ENCODE results near the gene COL4A1.
A peak's percentile ranks its signal among the peaks of the same experiment; 100 is the strongest.

COL4A1 gene

GRCh38 chr13:110135977-110136597 lies 170.9 kb downstream of the COL4A1 start:
- Histone ChIP-seq H3K4me3 (ENCODE audit: low read depth, low read length) (no peak overlapping the region), H3K4me1 (ENCODE audit: control insufficient read depth, insufficient read depth, low read length) (peaks cover 52% of the 10 kb centered on the region), H3K27me3 (ENCODE audit: control insufficient read depth, insufficient read depth, low read length) (peaks cover 24% of the 10 kb centered on the region), H3K27ac (ENCODE audit: low read depth, low read length) (peak overlapping the region; percentile 52), H3K9me3 (ENCODE audit: control insufficient read depth, insufficient read depth, low read length) (no peaks in the 10 kb centered on the region), H3K36me3 (ENCODE audit: control insufficient read depth, insufficient read depth, low read length) (no peaks in the 10 kb centered on the region), H3K9ac (ENCODE audit: low read depth, low read length) (no peak overlapping the region)

- peaks cover 24% of the 10 kb centered on the region for H3K27me3 ChIP-seq (ENCODE audit: control insufficient read depth, insufficient read depth, low read length)
- no peak overlapping the region for H3K9ac ChIP-seq (ENCODE audit: low read depth, low read length)
- H3K27ac ChIP-seq (ENCODE audit: low read depth, low read length) = peak overlapping the region; percentile 75
- H3K9me3 ChIP-seq (ENCODE audit: control insufficient read depth, insufficient read depth, low read length) = no peaks in the 10 kb centered on the region
- peaks cover 52% of the 10 kb centered on the region for H3K4me1 ChIP-seq (ENCODE audit: control insufficient read depth, insufficient read depth, low read length)
- no peaks in the 10 kb centered on the region for H3K36me3 ChIP-seq (ENCODE audit: control insufficient read depth, insufficient read depth, low read length)
- H3K4me3 ChIP-seq (ENCODE audit: low read depth, low read length) = no peak overlapping the region
Measured at GRCh38 chr13:110134801-110135200, 172.2 kb downstream of the COL4A1 start.

GRCh38 chr13:110133425-110134235 lies 173.3 kb downstream of the COL4A1 start:
- H3K4me3 ChIP-seq (ENCODE audit: low read depth, low read length) = no peak overlapping the region
- H3K27me3 ChIP-seq (ENCODE audit: control insufficient read depth, insufficient read depth, low read length) = peaks cover 20% of the 10 kb centered on the region
- no peak overlapping the region for H3K9ac ChIP-seq (ENCODE audit: low read depth, low read length)
- no peaks in the 10 kb centered on the region for H3K36me3 ChIP-seq (ENCODE audit: control insufficient read depth, insufficient read depth, low read length)
- no peaks in the 10 kb centered on the region for H3K9me3 ChIP-seq (ENCODE audit: control insufficient read depth, insufficient read depth, low read length)
- peaks cover 50% of the 10 kb centered on the region for H3K4me1 ChIP-seq (ENCODE audit: control insufficient read depth, insufficient read depth, low read length)
- no peak overlapping the region for H3K27ac ChIP-seq (ENCODE audit: low read depth, low read length)

GRCh38 chr13:110132225-110132982 lies 174.6 kb downstream of the COL4A1 start:
- Histone ChIP-seq H3K4me3 (ENCODE audit: low read depth, low read length) (no peak overlapping the region), H3K9me3 (ENCODE audit: control insufficient read depth, insufficient read depth, low read length) (no peaks in the 10 kb centered on the region), H3K4me1 (ENCODE audit: control insufficient read depth, insufficient read depth, low read length) (peaks cover 43% of the 10 kb centered on the region), H3K9ac (ENCODE audit: low read depth, low read length) (no peak overlapping the region), H3K36me3 (ENCODE audit: control insufficient read depth, insufficient read depth, low read length) (no peaks in the 10 kb centered on the region), H3K27me3 (ENCODE audit: control insufficient read depth, insufficient read depth, low read length) (peaks cover 10% of the 10 kb centered on the region), H3K27ac (ENCODE audit: low read depth, low read length) (peak overlapping the region; percentile 14)

GRCh38 chr13:110131424-110131823 lies 175.5 kb downstream of the COL4A1 start:
- Histone ChIP-seq H3K27ac (ENCODE audit: low read depth, low read length) (no peak overlapping the region), H3K27me3 (ENCODE audit: control insufficient read depth, insufficient read depth, low read length) (0 out of 2 replicates have a peak, but pooled peaks cover under 1% of the 10 kb centered on the region), H3K9ac (ENCODE audit: low read depth, low read length) (no peak overlapping the region), H3K36me3 (ENCODE audit: control insufficient read depth, insufficient read depth, low read length) (no peaks in the 10 kb centered on the region), H3K9me3 (ENCODE audit: control insufficient read depth, insufficient read depth, low read length) (no peaks in the 10 kb centered on the region), H3K4me1 (ENCODE audit: control insufficient read depth, insufficient read depth, low read length) (peaks cover 43% of the 10 kb centered on the region), H3K4me3 (ENCODE audit: low read depth, low read length) (no peak overlapping the region)

GRCh38 chr13:110130431-110130830 lies 176.5 kb downstream of the COL4A1 start:
- H3K27ac ChIP-seq (ENCODE audit: low read depth, low read length) = no peak overlapping the region
- H3K4me3 ChIP-seq (ENCODE audit: low read depth, low read length) = no peak overlapping the region
- no peaks in the 10 kb centered on the region for H3K36me3 ChIP-seq (ENCODE audit: control insufficient read depth, insufficient read depth, low read length)
- H3K9me3 ChIP-seq (ENCODE audit: control insufficient read depth, insufficient read depth, low read length) = no peaks in the 10 kb centered on the region
- no peak overlapping the region for H3K9ac ChIP-seq (ENCODE audit: low read depth, low read length)
- peaks cover 42% of the 10 kb centered on the region for H3K4me1 ChIP-seq (ENCODE audit: control insufficient read depth, insufficient read depth, low read length)
- no peaks in the 10 kb centered on the region for H3K27me3 ChIP-seq (ENCODE audit: control insufficient read depth, insufficient read depth, low read length)

- Histone ChIP-seq H3K4me1 (ENCODE audit: control insufficient read depth, insufficient read depth, low read length) (peaks cover 35% of the 10 kb centered on the region), H3K4me3 (ENCODE audit: low read depth, low read length) (no peak overlapping the region), H3K27me3 (ENCODE audit: control insufficient read depth, insufficient read depth, low read length) (no peaks in the 10 kb centered on the region), H3K27ac (ENCODE audit: low read depth, low read length) (no peak overlapping the region), H3K9ac (ENCODE audit: low read depth, low read length) (no peak overlapping the region), H3K36me3 (ENCODE audit: control insufficient read depth, insufficient read depth, low read length) (no peaks in the 10 kb centered on the region), H3K9me3 (ENCODE audit: control insufficient read depth, insufficient read depth, low read length) (no peaks in the 10 kb centered on the region)
Measured at GRCh38 chr13:110129539-110130186, 177.3 kb downstream of the COL4A1 start.

- H3K36me3 ChIP-seq (ENCODE audit: control insufficient read depth, insufficient read depth, low read length) = no peaks in the 10 kb centered on the region
- H3K9ac ChIP-seq (ENCODE audit: low read depth, low read length) = no peak overlapping the region
- no peak overlapping the region for H3K27ac ChIP-seq (ENCODE audit: low read depth, low read length)
- H3K4me1 ChIP-seq (ENCODE audit: control insufficient read depth, insufficient read depth, low read length) = peaks cover 30% of the 10 kb centered on the region
- no peak overlapping the region for H3K4me3 ChIP-seq (ENCODE audit: low read depth, low read length)
- H3K9me3 ChIP-seq (ENCODE audit: control insufficient read depth, insufficient read depth, low read length) = no peaks in the 10 kb centered on the region
- H3K27me3 ChIP-seq (ENCODE audit: control insufficient read depth, insufficient read depth, low read length) = no peaks in the 10 kb centered on the region
Measured at GRCh38 chr13:110129076-110129475, 177.9 kb downstream of the COL4A1 start.

- Histone ChIP-seq H3K9me3 (ENCODE audit: control insufficient read depth, insufficient read depth, low read length) (no peaks in the 10 kb centered on the region), H3K27me3 (ENCODE audit: control insufficient read depth, insufficient read depth, low read length) (no peaks in the 10 kb centered on the region), H3K27ac (ENCODE audit: low read depth, low read length) (no peak overlapping the region), H3K4me1 (ENCODE audit: control insufficient read depth, insufficient read depth, low read length) (peaks cover 30% of the 10 kb centered on the region), H3K36me3 (ENCODE audit: control insufficient read depth, insufficient read depth, low read length) (no peaks in the 10 kb centered on the region), H3K4me3 (ENCODE audit: low read depth, low read length) (no peak overlapping the region), H3K9ac (ENCODE audit: low read depth, low read length) (no peak overlapping the region)
Measured at GRCh38 chr13:110128546-110128945, 178.4 kb downstream of the COL4A1 start.

GRCh38 chr13:110127986-110128511 lies 178.9 kb downstream of the COL4A1 start:
- no peaks in the 10 kb centered on the region for H3K36me3 ChIP-seq (ENCODE audit: control insufficient read depth, insufficient read depth, low read length)
- H3K9me3 ChIP-seq (ENCODE audit: control insufficient read depth, insufficient read depth, low read length) = no peaks in the 10 kb centered on the region
- H3K27me3 ChIP-seq (ENCODE audit: control insufficient read depth, insufficient read depth, low read length) = no peaks in the 10 kb centered on the region
- H3K27ac ChIP-seq (ENCODE audit: low read depth, low read length) = no peak overlapping the region
- H3K4me1 ChIP-seq (ENCODE audit: control insufficient read depth, insufficient read depth, low read length) = peaks cover 33% of the 10 kb centered on the region
- H3K9ac ChIP-seq (ENCODE audit: low read depth, low read length) = no peak overlapping the region
- no peak overlapping the region for H3K4me3 ChIP-seq (ENCODE audit: low read depth, low read length)
